GM19043 (cell line): Measurements from ENCODE around the gene TUBA8.

Experiments
- ATAC-seq: cut with Tn5 transposase; IDR thresholded peaks from one replicate; pipeline ENCODE4 v1.9.1; 2021; ENCODE audit warnings: low read depth; ENCODE audit not compliant: unreplicated experiment

Gene TUBA8

GRCh38 chr22:18077087-18077638, 33.4 kb upstream of the TUBA8 start:
- no peak for ATAC-seq

DNA sequence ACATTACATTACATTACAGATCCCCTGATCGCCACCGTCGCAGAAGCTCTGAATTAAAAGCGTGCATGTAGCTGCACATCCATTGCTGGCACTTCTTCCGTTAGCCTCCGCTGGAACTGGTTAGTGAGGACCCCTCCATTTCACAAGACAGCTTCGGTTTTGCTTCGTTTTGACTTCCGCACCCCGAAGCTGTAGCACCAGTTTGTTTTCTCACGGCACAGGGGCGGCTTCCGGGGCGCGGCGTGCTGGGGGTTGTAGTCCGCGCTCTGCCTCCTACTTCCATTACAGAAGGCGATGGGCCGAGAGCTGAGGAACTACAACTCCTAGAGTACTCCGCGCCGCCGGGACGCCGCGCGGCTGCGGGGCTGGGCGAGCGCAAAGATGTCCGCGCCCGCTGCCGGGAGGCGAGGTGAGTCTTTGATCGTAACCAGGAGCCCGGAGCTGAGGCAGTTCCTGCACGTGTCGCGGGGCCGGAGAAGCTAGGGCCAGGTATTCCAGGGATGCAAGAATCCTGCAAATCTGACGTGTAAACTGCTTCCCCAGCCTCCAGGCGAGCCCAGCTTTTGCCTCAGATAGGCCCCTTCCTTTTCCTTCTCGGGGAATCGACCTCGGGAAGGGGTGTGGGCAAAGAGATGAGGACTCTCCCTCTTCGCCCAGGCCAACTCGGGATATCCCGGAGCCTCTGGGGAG, 32.8 kb upstream of the TUBA8 start, which contains the start of gene PEX26:
TSS of gene PEX26 (plus strand) at position 352 of the 690 bp plus-strand sequence. CDS start 387 bp downstream, outside the sequence.
- peak; percentile 97 for ATAC-seq

DNA sequence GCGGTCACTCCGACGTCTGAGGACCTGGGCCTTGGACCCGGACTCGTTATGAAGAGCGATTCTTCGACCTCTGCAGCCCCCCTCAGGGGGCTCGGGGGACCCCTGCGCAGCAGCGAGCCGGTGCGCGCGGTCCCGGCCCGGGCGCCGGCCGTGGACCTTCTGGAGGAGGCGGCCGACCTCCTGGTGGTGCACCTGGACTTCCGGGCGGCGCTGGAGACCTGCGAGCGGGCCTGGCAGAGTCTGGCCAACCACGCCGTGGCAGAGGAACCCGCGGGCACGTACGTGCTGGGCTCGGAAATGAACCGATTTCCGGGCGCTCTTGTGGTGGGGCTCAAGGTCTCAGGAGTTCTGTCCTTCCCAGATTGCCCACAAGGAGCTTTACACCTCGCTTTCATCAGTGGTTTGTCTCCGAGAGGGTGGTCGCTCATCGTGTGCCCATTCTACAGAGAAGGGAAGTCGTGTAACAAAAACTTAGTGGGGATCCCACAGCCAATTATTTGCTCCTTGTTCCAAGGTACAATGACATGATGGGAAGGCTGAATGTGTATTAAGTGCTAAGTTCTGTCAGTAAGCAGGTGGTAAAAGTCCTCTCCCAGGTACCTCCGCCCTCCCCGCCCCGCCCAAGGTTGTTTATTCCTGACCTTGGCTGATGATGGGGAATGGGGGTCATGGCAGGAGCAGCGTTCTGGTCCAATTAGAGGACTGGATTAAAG, 32.1 kb upstream of the TUBA8 start:
- ATAC-seq = no peak

- no peak for ATAC-seq
Measured at GRCh38 chr22:18079706-18080233, 30.8 kb upstream of the TUBA8 start.

DNA sequence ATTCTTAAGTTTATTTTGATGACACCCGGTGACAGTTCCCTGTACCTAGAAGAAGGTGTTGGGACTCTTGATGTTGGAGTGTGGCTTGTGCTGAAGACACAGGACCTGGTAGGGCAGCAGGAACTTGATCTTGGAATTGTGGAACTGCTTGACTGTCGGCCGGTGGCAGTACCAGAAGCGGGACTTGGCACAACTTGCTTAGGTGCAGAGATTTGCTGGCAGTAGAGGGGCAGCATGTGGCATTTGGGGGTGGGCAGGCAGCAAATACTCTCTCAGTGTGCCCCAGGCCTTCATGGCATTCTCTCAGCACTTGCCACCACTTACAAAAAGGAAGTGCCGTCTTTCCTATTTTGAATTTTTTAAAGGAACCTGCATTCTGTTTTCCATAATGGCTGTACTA, 29.2 kb upstream of the TUBA8 start:
- no peak for ATAC-seq

DNA sequence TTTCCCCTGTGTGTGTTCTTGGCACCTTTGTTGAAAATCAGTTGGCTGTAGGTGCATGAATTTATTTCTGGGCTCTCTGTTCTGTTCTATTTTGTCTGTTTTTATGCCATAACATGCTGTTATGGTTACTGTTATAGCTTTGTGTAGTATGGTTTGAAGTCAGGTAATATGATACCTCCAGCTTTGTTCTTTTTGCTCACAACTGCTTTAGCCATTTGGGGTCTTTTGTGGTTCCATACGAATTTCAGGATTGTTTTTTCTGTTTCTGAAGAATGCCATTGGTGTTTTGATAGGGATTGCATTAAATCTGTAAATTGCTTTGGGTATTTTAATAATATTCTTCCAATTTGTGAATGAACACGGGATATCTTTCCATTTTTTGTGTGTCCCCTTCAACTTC, 28.1 kb upstream of the TUBA8 start:
- ATAC-seq = no peak

DNA sequence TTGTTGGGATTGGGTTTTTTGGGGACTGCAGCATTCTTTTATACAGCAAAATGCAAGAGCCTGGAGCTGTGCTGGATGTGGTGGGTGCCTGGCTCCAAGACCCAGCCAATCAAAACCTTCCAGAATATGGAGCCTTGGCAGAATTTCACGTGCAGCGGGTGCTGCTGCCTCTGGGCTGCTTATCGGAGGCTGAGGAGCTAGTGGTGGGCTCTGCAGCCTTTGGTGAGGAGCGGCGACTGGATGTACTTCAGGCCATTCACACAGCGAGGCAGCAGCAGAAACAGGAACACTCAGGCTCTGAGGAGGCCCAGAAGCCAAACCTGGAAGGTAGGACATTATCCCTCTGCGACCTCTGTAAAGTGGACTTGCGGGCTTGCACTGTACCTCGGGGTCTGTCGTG, 27.2 kb upstream of the TUBA8 start:
- no peak for ATAC-seq

- ATAC-seq = no peak
Measured at GRCh38 chr22:18085188-18085587, 25.4 kb upstream of the TUBA8 start.

DNA sequence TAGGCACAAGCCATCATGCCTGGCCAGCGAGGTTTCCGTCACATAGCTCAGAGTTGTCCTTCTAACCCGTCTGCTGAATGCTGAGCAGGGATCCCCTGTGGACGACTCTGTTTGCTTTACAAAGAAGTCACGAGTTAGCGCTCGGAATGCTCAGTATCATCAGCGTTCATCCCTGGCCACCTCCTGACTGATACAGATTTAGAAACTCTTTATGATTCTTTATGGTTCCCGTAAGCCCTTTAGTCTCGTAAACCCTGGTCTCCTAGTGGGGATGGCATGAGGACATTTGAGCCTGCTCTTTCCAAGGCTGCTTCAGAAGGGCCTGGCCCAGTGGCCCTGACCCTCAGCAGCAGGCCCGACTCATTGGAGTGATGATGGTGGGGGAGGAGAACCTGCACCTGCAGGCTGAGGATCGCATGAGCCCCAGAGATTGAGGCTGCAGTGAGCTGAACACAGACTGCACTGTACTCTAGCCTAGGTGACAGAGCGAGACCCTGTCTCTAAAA, 23.2 kb upstream of the TUBA8 start:
- no peak for ATAC-seq

GRCh38 chr22:18088825-18089568, 21.6 kb upstream of the TUBA8 start:
- no peak for ATAC-seq

DNA sequence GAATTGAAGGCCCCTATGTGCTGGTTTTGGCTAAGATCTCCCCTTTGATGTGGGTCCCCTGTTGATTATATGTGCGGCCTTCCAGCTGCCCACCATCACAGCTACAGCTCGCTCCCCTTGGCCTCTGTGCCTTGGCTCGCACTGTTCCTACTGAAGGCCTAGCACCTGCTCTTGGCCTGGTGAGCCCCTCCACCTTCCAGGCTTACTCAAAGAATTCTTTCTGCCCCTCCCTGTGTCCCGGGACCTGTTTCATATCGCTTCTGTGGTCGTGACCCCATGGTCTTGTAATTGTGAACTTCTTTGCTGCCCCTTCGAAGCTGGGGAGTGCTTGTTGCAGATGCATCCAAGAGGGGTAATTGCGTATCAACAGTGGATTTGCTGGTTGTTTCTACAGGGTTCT, 20.3 kb upstream of the TUBA8 start:
- no peak for ATAC-seq

GRCh38 chr22:18091478-18091877, 19.1 kb upstream of the TUBA8 start:
- ATAC-seq = no peak

DNA sequence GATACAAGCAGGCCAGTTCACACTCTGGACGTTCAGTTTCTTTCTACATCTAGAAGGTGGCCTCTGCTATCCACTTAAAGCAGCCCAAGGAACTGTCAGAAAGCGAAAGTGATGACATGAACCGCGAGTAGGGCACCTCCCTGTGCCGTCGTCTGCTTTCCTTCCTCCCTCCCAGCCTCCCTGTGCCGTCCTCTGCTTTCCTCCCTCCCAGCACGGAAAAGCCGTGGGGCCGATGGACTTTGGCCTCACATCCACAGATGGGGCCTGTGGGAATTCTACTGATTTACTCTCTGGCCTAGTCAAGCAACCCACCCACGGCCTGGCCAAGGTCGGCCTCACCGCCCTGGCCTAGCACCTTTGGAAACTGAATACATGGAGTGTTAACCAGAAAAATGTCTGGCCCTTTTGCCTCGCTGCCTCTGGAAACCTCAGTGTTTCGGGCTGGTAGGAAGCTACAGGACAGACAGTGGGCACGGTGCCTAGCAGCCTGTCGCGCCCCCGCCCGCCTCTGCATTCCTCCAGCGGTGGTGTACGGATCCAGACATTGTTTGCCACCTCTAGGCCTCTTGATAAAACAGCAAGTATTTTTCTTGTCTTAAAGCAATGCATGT, 18.6 kb upstream of the TUBA8 start:
- no peak for ATAC-seq

GRCh38 chr22:18093661-18094060, 16.9 kb upstream of the TUBA8 start:
- ATAC-seq = no peak

DNA sequence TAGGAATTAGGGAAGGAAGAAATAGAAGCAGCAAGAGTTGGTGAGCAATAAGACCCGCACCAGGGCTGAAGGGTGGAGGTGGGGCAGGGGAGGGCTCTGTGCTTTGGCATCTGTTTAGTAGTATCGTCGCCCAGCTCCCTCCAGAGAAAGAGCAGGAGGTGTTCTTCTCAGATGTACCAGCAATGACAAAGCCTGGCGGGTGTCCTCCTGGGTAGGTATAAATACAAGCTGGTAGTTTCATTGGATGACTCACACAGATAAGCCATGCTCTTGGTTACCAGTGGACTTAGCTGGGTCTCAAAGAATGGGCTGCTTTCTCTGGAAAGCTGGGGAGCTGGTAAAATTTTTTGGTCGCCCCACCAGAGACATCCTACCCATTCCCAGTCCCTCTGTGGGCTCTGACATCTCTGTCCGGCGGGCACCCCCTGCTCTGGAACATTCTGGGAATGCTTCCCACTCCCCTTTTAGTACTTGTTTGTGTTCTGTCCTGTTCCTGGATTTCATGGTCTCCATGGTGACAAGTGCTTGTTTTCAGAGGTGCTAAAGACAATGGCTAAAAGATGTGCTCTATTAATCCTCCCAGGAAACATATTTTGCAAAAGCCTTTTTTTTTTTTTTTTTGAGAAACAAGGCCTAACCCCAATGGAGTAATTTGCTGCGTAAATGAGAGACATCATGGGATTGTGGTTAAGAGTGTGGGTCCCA, 15.4 kb upstream of the TUBA8 start:
- no peak for ATAC-seq

GRCh38 chr22:18096823-18097222, 13.8 kb upstream of the TUBA8 start:
- no peak for ATAC-seq

- ATAC-seq = no peak
Measured at GRCh38 chr22:18100781-18101180, 9.8 kb upstream of the TUBA8 start.

DNA sequence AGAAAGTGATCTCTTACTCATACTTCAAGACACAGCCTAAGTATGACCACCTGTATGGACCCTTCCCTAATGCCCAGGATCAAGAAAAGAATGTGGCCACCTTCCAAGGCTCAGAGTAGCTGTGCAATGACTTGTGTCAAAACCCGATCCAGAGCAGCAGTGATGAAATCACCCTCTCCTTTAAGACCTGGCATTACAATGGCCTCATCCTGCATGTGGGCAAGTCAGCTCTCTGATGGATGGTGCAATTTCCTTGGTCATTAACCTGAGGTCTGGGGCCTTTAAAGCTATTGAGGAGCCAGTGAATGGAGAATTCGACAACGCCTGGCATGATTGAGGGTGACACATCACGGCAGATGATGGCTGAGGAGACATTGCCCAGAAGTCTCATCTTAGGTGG, 9.1 kb upstream of the TUBA8 start:
- ATAC-seq = no peak

DNA sequence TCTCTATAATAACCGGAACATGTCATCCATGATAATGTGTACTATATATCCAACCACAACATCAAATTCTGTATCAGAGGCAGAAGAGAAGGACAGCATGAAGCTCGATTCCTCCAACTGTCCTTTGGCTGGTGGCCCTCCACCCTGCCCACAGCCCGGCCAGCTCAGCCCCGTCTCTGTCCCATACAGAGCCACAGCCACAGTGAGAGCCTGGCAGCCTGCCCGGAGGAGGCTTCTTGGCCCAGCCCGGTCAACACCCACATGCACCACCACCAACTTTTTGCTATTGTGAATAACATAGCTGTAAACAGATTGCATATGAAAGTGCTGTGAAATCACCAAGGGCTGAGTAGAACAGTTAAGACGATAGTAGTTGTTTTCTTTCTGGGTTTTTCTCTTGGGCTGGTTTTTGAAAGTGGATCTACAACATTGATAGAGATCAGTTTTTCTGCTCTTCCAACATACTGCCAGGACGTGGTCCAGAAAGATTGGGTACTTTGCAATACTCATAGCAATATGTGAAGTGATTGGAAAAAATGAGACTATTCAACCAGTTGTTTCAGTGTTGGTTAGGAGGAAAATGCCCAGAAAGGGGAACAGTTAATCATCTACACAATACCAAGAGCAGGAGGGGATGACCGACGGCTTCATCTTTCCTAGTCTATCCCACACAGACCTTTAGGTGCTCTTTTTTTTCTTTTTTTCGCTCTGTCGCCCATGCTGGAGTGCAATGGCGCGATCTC, 6.9 kb upstream of the TUBA8 start:
- no peak for ATAC-seq
